Measurements from ENCODE around the gene PSMD6.
A peak's percentile ranks its signal among the peaks of the same experiment; 100 is the strongest.

The PSMD6 gene

DNA sequence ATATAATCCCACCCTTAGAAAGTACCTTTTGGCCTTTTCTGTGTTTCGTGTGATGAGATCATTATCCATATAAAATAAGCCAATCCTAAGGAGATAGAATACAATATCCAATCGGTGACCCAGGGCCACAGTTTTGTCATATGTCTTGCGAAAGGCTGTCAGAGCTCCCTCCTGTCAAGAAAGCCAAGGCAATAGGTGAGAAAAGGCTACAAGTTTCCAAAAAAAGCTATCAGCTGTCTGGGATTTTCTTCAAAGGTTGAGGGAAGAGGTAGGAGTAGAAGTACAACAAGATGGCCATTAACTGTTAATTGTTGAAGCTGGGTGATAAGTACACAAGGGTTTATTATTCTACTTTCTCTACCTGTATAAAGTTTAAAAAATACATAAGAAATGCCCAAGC is 4.0 kb downstream of the PSMD6 start:
- no peak overlapping the region for H3K4me3 ChIP-seq (ENCODE audit: low read depth, low read length)
- no peak for DNase-seq (ENCODE audit: low read depth)
- TF ChIP-seq, protein P1, sequence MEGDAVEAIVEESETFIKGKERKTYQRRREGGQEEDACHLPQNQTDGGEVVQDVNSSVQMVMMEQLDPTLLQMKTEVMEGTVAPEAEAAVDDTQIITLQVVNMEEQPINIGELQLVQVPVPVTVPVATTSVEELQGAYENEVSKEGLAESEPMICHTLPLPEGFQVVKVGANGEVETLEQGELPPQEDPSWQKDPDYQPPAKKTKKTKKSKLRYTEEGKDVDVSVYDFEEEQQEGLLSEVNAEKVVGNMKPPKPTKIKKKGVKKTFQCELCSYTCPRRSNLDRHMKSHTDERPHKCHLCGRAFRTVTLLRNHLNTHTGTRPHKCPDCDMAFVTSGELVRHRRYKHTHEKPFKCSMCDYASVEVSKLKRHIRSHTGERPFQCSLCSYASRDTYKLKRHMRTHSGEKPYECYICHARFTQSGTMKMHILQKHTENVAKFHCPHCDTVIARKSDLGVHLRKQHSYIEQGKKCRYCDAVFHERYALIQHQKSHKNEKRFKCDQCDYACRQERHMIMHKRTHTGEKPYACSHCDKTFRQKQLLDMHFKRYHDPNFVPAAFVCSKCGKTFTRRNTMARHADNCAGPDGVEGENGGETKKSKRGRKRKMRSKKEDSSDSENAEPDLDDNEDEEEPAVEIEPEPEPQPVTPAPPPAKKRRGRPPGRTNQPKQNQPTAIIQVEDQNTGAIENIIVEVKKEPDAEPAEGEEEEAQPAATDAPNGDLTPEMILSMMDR (conservative IDR thresholded peaks at IDR 0.05; ENCODE audit: low read depth, low read length), result no peak

DNA sequence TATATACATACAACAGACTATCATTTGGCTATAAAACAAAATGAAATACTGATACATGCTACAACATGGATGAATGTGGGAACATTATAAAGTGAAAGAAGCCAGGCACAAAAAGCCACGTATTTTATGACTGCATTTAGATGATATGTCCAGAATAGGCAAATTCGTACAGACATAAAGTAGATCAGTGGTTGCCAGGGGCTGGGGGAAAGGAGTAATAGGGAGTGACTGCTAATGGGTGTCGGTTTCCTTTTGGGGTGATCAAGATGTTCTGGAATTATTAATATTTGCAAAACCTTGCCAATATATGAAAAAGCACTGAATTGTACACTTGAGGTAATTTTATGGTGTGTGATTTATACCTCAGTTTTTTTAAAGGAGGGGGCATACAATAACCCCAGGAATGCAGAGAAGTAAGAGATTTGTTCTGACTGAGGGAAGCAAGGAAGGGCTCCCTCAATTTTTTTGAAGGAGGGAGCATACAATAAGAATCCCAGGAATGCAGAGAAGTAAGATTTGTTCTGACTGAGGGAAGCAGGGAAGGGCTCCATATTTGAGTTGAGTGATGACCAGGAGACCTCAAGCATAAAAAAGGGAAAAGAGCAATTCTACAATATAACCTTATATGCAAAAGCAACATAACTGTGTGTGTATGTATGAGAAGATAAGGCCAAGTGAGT is 6.2 kb downstream of the PSMD6 start:
- no peak for DNase-seq (ENCODE audit: low read depth)

DNA sequence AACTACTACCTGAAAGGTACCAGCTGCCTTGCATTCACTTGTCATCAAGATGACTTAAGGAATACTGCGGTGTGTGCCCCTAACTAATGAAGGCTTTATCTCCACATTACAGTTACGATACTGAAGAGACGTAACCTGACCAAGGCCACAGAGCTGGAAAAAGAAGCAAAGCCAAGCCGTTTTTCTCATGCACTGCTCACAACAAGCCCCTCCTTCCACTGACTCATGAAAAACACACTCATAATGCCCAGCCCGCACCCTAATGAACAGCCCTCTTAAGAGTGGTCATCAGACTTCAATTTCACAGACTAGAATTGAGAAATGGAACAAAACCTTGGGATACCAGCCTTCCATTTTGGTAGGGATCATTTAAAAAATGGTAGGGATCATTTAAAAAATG is 11.6 kb downstream of the PSMD6 start:
- H3K4me3 ChIP-seq (ENCODE audit: low read depth, low read length), result no peak overlapping the region
- TF ChIP-seq, protein P1 (conservative IDR thresholded peaks at IDR 0.05; ENCODE audit: low read depth, low read length), result no peak
- peak; percentile 79 for DNase-seq (ENCODE audit: low read depth)

More for the DNA sequence above, 6.2 kb downstream of the PSMD6 start:
- TF ChIP-seq, protein P1 (conservative IDR thresholded peaks at IDR 0.05; ENCODE audit: low read depth, low read length), result no peak
- no peak overlapping the region for H3K4me3 ChIP-seq (ENCODE audit: low read depth, low read length)

DNA sequence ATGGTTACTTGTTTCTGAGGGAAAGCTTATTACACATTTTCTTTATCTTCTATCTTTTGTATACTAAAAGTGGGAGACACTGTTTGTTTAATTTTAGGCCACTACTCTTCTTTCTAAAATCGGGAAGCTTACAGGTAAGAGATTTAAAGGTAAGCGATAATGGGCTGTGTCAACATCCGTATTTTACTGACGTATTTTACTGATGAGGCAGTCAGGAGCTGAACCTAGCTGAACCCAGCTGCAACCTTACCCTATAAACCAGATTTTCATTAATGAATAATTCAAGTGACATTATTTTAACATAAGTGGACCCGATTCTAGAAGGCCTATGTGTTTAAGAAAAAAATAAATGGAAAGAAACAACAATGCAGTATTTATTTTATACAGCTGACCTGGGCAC is 13.1 kb downstream of the PSMD6 start:
- no peak overlapping the region for H3K4me3 ChIP-seq (ENCODE audit: low read depth, low read length)
- TF ChIP-seq, protein P1 (conservative IDR thresholded peaks at IDR 0.05; ENCODE audit: low read depth, low read length), result no peak
- DNase-seq (ENCODE audit: low read depth), result no peak

DNA sequence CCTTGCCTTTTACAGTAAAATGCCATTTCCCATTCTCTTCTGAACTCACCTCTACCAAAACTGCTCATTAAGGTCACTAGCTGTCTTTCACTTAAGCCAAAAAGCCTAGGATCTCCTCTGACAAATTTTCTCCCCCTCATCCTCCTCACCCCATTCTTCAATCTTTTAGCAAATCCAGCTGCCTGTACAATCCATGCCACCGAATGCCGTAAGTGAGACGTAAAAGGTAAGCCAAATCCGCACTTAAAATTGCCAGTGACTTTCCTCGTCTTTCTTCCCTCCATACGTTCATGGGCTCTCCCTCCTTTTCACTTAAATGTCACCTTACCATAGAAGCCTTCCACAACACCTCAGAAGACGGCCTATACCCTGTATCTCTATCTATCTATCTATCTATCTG is 13.8 kb downstream of the PSMD6 start:
- H3K4me3 ChIP-seq (ENCODE audit: low read depth, low read length), result no peak overlapping the region
- no peak for DNase-seq (ENCODE audit: low read depth)
- TF ChIP-seq, protein P1 (conservative IDR thresholded peaks at IDR 0.05; ENCODE audit: low read depth, low read length), result no peak

DNA sequence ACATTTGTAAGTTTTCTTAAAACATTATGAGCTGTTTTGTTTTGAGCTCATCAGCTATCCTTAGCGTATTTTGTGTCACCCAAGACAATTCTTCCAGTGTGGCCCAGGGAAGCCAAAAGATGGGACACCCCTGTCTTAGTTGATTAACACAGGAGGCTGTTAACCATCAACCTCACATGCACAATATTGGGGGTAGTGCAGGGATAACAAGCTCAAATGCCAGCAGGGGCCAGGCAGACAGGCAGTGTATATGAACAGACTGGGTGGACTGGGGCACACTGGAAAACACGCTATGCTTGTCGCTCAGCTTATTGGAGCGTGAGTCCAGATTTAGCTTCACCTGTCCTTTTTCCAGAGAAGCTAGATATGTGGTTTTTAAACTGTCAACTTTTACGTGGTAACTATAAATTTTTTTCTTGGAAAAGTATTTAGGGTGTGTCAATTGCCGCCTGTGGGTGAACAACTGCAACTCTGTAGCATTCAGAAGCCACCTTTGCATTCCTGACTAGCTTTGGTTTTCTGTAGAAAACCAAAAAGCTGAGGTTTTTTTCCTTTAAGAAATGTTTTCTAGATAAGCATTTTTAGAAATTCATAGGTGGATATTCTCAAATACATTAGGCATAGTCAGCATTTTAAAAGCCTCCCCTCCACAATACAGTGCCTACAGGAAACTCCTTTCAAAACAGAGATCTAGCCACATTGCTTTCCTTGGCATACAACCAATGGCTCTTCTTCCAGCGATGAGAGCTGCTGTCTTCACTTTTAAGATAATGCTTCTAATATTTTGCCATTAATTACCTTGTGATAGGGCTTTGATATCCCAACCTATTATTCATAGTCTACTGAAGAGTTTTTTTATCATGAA is 14.6 kb downstream of the PSMD6 start:
- TF ChIP-seq, protein P1 (conservative IDR thresholded peaks at IDR 0.05; ENCODE audit: low read depth, low read length), result no peak
- DNase-seq (ENCODE audit: low read depth), result peak; percentile 76
- H3K4me3 ChIP-seq (ENCODE audit: low read depth, low read length), result no peak overlapping the region

All from choroid plexus epithelial cell (primary cell).